Panc1 (cell line): ENCODE results near the gene CARMIL1. TPM values are rescaled to one million over a fixed set of nuclear protein-coding genes. Genes with fewer than 3 reads are reported as not detected.

ENCODE experiments used
- ATAC-seq: fragments of 200-7000 bp; cut with Tn5 transposase; 2 replicates; pipeline ENCODE4 v1.9.1; 2020; ENCODE audit warnings: mild to moderate bottlenecking, moderate library complexity
- BruUV-seq: library from RNA; stranded (reverse); fragments of 400-500 nt; replicated peaks from 2 replicates; lab custom pipeline; 2021; lab: Mats Ljungman, UMichigan
- CTCF ChIA-PET: fragments of 300-600 bp; sonication (Branson Sonifier 250); formaldehyde crosslinking; loops from one replicate; lab custom pipeline; 2022; ENCODE audit warnings: antibody characterized with exemption; lab: Charles Lee
- POLR2A ChIA-PET: fragments of 300-600 bp; sonication (Branson Sonifier 250); formaldehyde crosslinking; loops from one replicate; lab custom pipeline; 2022; ENCODE audit warnings: antibody characterized with exemption; lab: Charles Lee
- DNase-seq: peaks from one replicate; pipeline ENCODE4 v3.0.0-alpha.2; 2010; ENCODE audit warnings: low read depth, low spot score
- H3K27ac ChIP-seq: 2 replicates; pipeline ENCODE4 v1.5.1; 2011; ENCODE audit warnings: mild to moderate bottlenecking, low read length, inconsistent platforms
- H3K27me3 ChIP-seq: fragments of 200-500 bp; sonication (Bioruptor generic); 2 replicates; pipeline ENCODE4 v1.6.0; 2014; ENCODE audit warnings: low read length, inconsistent platforms; ENCODE audit not compliant: control insufficient read depth, insufficient read depth
- H3K36me3 ChIP-seq: fragments of 200-500 bp; sonication (Bioruptor generic); 2 replicates; pipeline ENCODE4 v1.5.1; 2014; ENCODE audit warnings: inconsistent platforms, mild to moderate bottlenecking, low read length, moderate library complexity; ENCODE audit not compliant: control insufficient read depth, insufficient read depth
- H3K4me1 ChIP-seq: 2 replicates; pipeline ENCODE4 v1.5.1; 2011; ENCODE audit warnings: inconsistent platforms, mild to moderate bottlenecking, low read length, moderate library complexity; ENCODE audit not compliant: control insufficient read depth, insufficient read depth
- H3K4me3 ChIP-seq, 2 experiments: 2 replicates each; pipeline ENCODE4 v1.5.1; 2011 to 2012; ENCODE audit warnings: low read depth in 2 of 2, low read length in 2 of 2, mild to moderate bottlenecking in 2 of 2, inconsistent platforms in 1 of 2, moderate library complexity in 1 of 2
- H3K9me3 ChIP-seq: fragments of 200-500 bp; sonication (Bioruptor generic); 2 replicates; pipeline ENCODE4 v1.5.1; 2014; ENCODE audit warnings: low read depth, mild to moderate bottlenecking, inconsistent platforms, low read length, moderate library complexity; ENCODE audit not compliant: control insufficient read depth, insufficient read depth
- CTCF ChIP-seq: fragments of 450-650 bp; IDR thresholded peaks from 2 replicates; pipeline ENCODE4 v1.5.1; 2017; ENCODE audit warnings: mild to moderate bottlenecking
- POLR2AphosphoS5 ChIP-seq: IDR thresholded peaks from 2 replicates; pipeline ENCODE4 v1.6.1; 2012; ENCODE audit warnings: mild to moderate bottlenecking, low read depth, low read length, moderate library complexity
- REST ChIP-seq, 2 experiments: IDR thresholded peaks; 2 replicates each; pipeline ENCODE4 v1.6.1; 2011 to 2012; ENCODE audit warnings: low read depth in 2 of 2, control low read depth in 1 of 2, low read length in 1 of 2, mild to moderate bottlenecking in 1 of 2, moderate library complexity in 1 of 2; ENCODE audit not compliant: insufficient read depth in 1 of 2
- SIN3A ChIP-seq: IDR thresholded peaks from 2 replicates; pipeline ENCODE4 v1.6.1; 2012; ENCODE audit warnings: low read depth, mild to moderate bottlenecking, low read length, moderate library complexity, borderline replicate concordance; ENCODE audit not compliant: insufficient read depth
- TCF7L2 ChIP-seq: IDR thresholded peaks from 2 replicates; pipeline ENCODE4 v1.6.1; 2011; ENCODE audit warnings: mild to moderate bottlenecking, low read depth, low read length, inconsistent platforms
- in situ Hi-C: cut with HindIII; loops from 2 replicates; pipeline ENCODE4 v1.10.0; 2016; ENCODE audit warnings: low sequenced_read_pairs, low pct_unique_long_range_greater_than_20kb
- intact Hi-C: fragments of 100-400 bp; cut with micrococcal nuclease; formaldehyde crosslinking; loops from one replicate; pipeline ENCODE4 v1.10.0; 2022; ENCODE audit not compliant: unreplicated experiment
- total RNA-seq: library from RNA; stranded (reverse); gene quantifications from one replicate; pipeline ENCODE4 v1.2.1, GENCODE V29; 2021; ENCODE audit not compliant: unreplicated experiment

Gene CARMIL1
- total RNA-seq, 1 experiment from 2014 or later, result 4.0 TPM

- intact Hi-C loops, result no loop called here
- POLR2A ChIA-PET, result interaction anchor here (0.6 kb wide), 1 partner anchor 42 kb away, joined by 7 read pairs; no protein-coding TSS in a partner anchor
- Histone ChIP-seq H3K27ac (no peak overlapping the region), H3K36me3 (no peaks in the 10 kb centered on the region), H3K27me3 (no peaks in the 10 kb centered on the region), H3K9me3 (no peaks in the 10 kb centered on the region), H3K4me1 (no peaks in the 10 kb centered on the region), H3K4me3 (no peak overlapping the region)
- ATAC-seq, result no peak
- TF ChIP-seq REST (IDR thresholded peaks at IDR 0.05; ENCODE audit: insufficient read depth in 1 of 2, low read depth in 2 of 2, low read length in 1 of 2) (no peak), TCF7L2 (no peak), CTCF (no peak), SIN3A (no peak), POLR2AphosphoS5 (no peak)
- DNase-seq, result no peak
- CTCF ChIA-PET, result no interaction called here
- no TSS peak for BruUV-seq
- in situ Hi-C loops, result no loop called here
Measured at GRCh38 chr6:25312034-25312620, 33.0 kb downstream of the CARMIL1 start.

GRCh38 chr6:25312703-25313102 is 33.5 kb downstream of the CARMIL1 start:
- no peak overlapping the region for H3K4me3 ChIP-seq
- no peaks in the 10 kb centered on the region for H3K27me3 ChIP-seq
- in situ Hi-C loops (no loop called here), intact Hi-C loops (no loop called here)
- no peak for TF ChIP-seq POLR2AphosphoS5
- TF ChIP-seq REST (IDR thresholded peaks at IDR 0.05; ENCODE audit: insufficient read depth in 1 of 2, low read depth in 2 of 2, low read length in 1 of 2), result no peak
- TF ChIP-seq TCF7L2, result no peak
- TF ChIP-seq SIN3A, result no peak
- TF ChIP-seq CTCF, result no peak
- no TSS peak for BruUV-seq
- POLR2A ChIA-PET, result no interaction called here
- H3K4me1 ChIP-seq, result no peaks in the 10 kb centered on the region
- H3K27ac ChIP-seq, result no peak overlapping the region
- no peaks in the 10 kb centered on the region for H3K9me3 ChIP-seq
- ATAC-seq (no peak), DNase-seq (no peak)
- H3K36me3 ChIP-seq, result no peaks in the 10 kb centered on the region
- CTCF ChIA-PET, result interaction anchor here (0.6 kb wide), 1 partner anchor 47 kb away, joined by 4 read pairs; no protein-coding TSS in a partner anchor
